Islet of Langerhans (tissue), 1 donor: ENCODE data around the gene CHKB.

Source experiments
- FAIRE-seq: peaks from one replicate; lab custom pipeline; 2011; peaks lifted over from hg19 to GRCh38; lab: Jason Lieb, UNC

The CHKB gene

GRCh38 chr22:50571264-50572175, 11.1 kb downstream of the CHKB start:
- no peak for FAIRE-seq

GRCh38 chr22:50570861-50571260, 11.8 kb downstream of the CHKB start:
- FAIRE-seq = no peak

GRCh38 chr22:50569896-50570535, 12.6 kb downstream of the CHKB start:
- no peak for FAIRE-seq

GRCh38 chr22:50569041-50569459, 13.6 kb downstream of the CHKB start:
- FAIRE-seq = no peak

- FAIRE-seq = no peak
These were observed 14.0 kb downstream of the CHKB start for GRCh38 chr22:50568626-50569025.

- FAIRE-seq = no peak
These were observed 14.9 kb downstream of the CHKB start for GRCh38 chr22:50567721-50568252.

- no peak for FAIRE-seq
These were observed 18.4 kb downstream of the CHKB start for GRCh38 chr22:50564289-50564688.

- FAIRE-seq = no peak
These were observed 19.1 kb downstream of the CHKB start for GRCh38 chr22:50563413-50564160.

- no peak for FAIRE-seq
These were observed 19.9 kb downstream of the CHKB start, which contains the start of gene SYCE3 for GRCh38 chr22:50562523-50563412. Gene SYCE3, minus strand, starts transcription at chr22:50562919. Its CDS starts 6,514 bp downstream, at chr22:50556405.

- FAIRE-seq = no peak
These were observed 21.0 kb downstream of the CHKB start for GRCh38 chr22:50561401-50562358.

- no peak for FAIRE-seq
These were observed 22.6 kb downstream of the CHKB start for GRCh38 chr22:50560034-50560433.

GRCh38 chr22:50556703-50557102, 25.9 kb downstream of the CHKB start:
- FAIRE-seq = no peak

GRCh38 chr22:50553310-50553709, 29.3 kb downstream of the CHKB start:
- no peak for FAIRE-seq

GRCh38 chr22:50551160-50551752, 31.4 kb downstream of the CHKB start:
- no peak for FAIRE-seq

- FAIRE-seq = no peak
These were observed 32.3 kb downstream of the CHKB start for GRCh38 chr22:50550395-50550794.

GRCh38 chr22:50548921-50549790, 33.5 kb downstream of the CHKB start:
- FAIRE-seq = no peak

GRCh38 chr22:50548040-50548920, 34.4 kb downstream of the CHKB start:
- no peak for FAIRE-seq
